ENCODE measurements around the gene GRM4. TPM values are rescaled to one million over a fixed set of nuclear protein-coding genes. Genes with fewer than 3 reads are reported as not detected.

GRM4 gene
- total and polyA plus RNA-seq, 9 donors, result 1.1 to 4.8 (median 1.9) TPM

- no CpG with 5 or more reads among the region's 4 CpGs for whole genome bisulfite sequencing (ENCODE audit: insufficient coverage)
- no peak overlapping the region for H3K4me3 ChIP-seq (ENCODE audit: low read length)
Measured at GRCh38 chr6:33971580-33971979, 174.3 kb downstream of the GRM4 start.

More at GRCh38 chr6:33971580-33971979, 174.3 kb downstream of the GRM4 start:
- H3K27me3 ChIP-seq (ENCODE audit: control insufficient read depth, insufficient read depth, low read length), result peaks cover 20% of the 10 kb centered on the region
- H3K4me1 ChIP-seq (ENCODE audit: control insufficient read depth, insufficient read depth, low read length), result peaks cover 2% of the 10 kb centered on the region
- no peak overlapping the region for H3K27ac ChIP-seq (ENCODE audit: low read length)
- no peaks in the 10 kb centered on the region for H3K36me3 ChIP-seq (ENCODE audit: control insufficient read depth, insufficient read depth, low read length)
- no peak for DNase-seq
- no peaks in the 10 kb centered on the region for H3K9me3 ChIP-seq (replicated peaks; ENCODE audit: control insufficient read depth, low read depth, low read length)

Other genes starting within 250 kb of the GRM4 start
- gene HMGA1, start 90.8 kb upstream of the GRM4 start, total RNA-seq, result 27.8 TPM
- gene HMGA1, start 90.8 kb upstream of the GRM4 start, polyA plus RNA-seq (ENCODE audit: insufficient read depth in 1 of 8, insufficient read length in 8 of 8, low replicate concordance in 1 of 8), result 10 to 100 TPM; 58.7 to 99.6 (median 85.3) TPM
- 12.0 TPM for gene SMIM29, start 102.9 kb upstream of the GRM4 start, total RNA-seq
- gene SMIM29, start 102.9 kb upstream of the GRM4 start, polyA plus RNA-seq (ENCODE audit: insufficient read depth in 1 of 8, insufficient read length in 8 of 8, low replicate concordance in 1 of 8), result 10 to 100 TPM in 1 of 8 donors, 1 to 10 TPM in 7; 7.7 to 11.0 (median 8.8) TPM
- 56.7 TPM for gene NUDT3, start 246.6 kb upstream of the GRM4 start, total RNA-seq
- 10 to 100 TPM; 18.9 to 35.1 (median 26.3) TPM for gene NUDT3, start 246.6 kb upstream of the GRM4 start, polyA plus RNA-seq (ENCODE audit: insufficient read depth in 1 of 8, insufficient read length in 8 of 8, low replicate concordance in 1 of 8)